Measurements from ENCODE around the gene CLEC11A. TPM values are rescaled to one million over a fixed set of nuclear protein-coding genes. Genes with fewer than 3 reads are reported as not detected.

The CLEC11A gene
- total RNA-seq, 1 experiment from 2014 or later = not detected

GRCh38 chr19:50723735-50724521 is 764 bp downstream of the CLEC11A start:
- Histone ChIP-seq H3K4me3 (ENCODE audit: low read depth in 2 of 2, low read length in 2 of 2) (peak overlapping the region in 1 of 2 experiments; percentile 24; a peak in 1 of 4 replicates), H3K4me1 (ENCODE audit: control insufficient read depth, insufficient read depth, low read length) (no peaks in the 10 kb centered on the region), H3K9me3 (ENCODE audit: control insufficient read depth, insufficient read depth, low read depth, low read length) (no peaks in the 10 kb centered on the region), H3K36me3 (ENCODE audit: control insufficient read depth, insufficient read depth, low read length) (no peaks in the 10 kb centered on the region; the same call in 1 of the 2 replicates), H3K27me3 (ENCODE audit: control insufficient read depth, insufficient read depth, low read length) (no peaks in the 10 kb centered on the region), H3K27ac (ENCODE audit: low read length) (no peak overlapping the region)
- no TSS peak for BruUV-seq (replicated peaks)
- no peak for ATAC-seq
- ChIA-PET CTCF (no interaction called here), POLR2A (no interaction called here)
- intact Hi-C loops (cut with micrococcal nuclease; ENCODE audit: unreplicated experiment) (no loop called here), in situ Hi-C loops (cut with HindIII; ENCODE audit: low pct_unique_long_range_greater_than_20kb, low sequenced_read_pairs) (no loop called here)
- TF ChIP-seq POLR2AphosphoS5 (IDR thresholded peaks at IDR 0.05; ENCODE audit: low read depth, low read length) = no peak
- no peak for TF ChIP-seq REST (IDR thresholded peaks at IDR 0.05; ENCODE audit: insufficient read depth in 1 of 2, low read depth in 2 of 2, low read length in 1 of 2)
- no peak for TF ChIP-seq TCF7L2 (IDR thresholded peaks at IDR 0.05; ENCODE audit: low read depth, low read length)
- no peak for TF ChIP-seq SIN3A (IDR thresholded peaks at IDR 0.05; ENCODE audit: borderline replicate concordance, insufficient read depth, low read depth, low read length)
- no peak for DNase-seq (ENCODE audit: low read depth, low spot score)

GRCh38 chr19:50724522-50725217 is 1.5 kb downstream of the CLEC11A start:
- no TSS peak for BruUV-seq (replicated peaks)
- Histone ChIP-seq H3K27me3 (ENCODE audit: control insufficient read depth, insufficient read depth, low read length) (no peaks in the 10 kb centered on the region), H3K4me3 (ENCODE audit: low read depth in 2 of 2, low read length in 2 of 2) (peak overlapping the region in 1 of 2 experiments; percentile 38; a peak in 1 of 4 replicates), H3K36me3 (ENCODE audit: control insufficient read depth, insufficient read depth, low read length) (no peaks in the 10 kb centered on the region; the same call in 1 of the 2 replicates), H3K27ac (ENCODE audit: low read length) (no peak overlapping the region), H3K9me3 (ENCODE audit: control insufficient read depth, insufficient read depth, low read depth, low read length) (no peaks in the 10 kb centered on the region), H3K4me1 (ENCODE audit: control insufficient read depth, insufficient read depth, low read length) (no peaks in the 10 kb centered on the region)
- ChIA-PET POLR2A (no interaction called here), CTCF (no interaction called here)
- DNase-seq (ENCODE audit: low read depth, low spot score) (no peak), ATAC-seq (no peak)
- TF ChIP-seq TCF7L2 (IDR thresholded peaks at IDR 0.05; ENCODE audit: low read depth, low read length) = no peak
- TF ChIP-seq REST (IDR thresholded peaks at IDR 0.05; ENCODE audit: insufficient read depth in 1 of 2, low read depth in 2 of 2, low read length in 1 of 2) = no peak
- TF ChIP-seq POLR2AphosphoS5 (IDR thresholded peaks at IDR 0.05; ENCODE audit: low read depth, low read length) = no peak
- no peak for TF ChIP-seq CTCF (IDR thresholded peaks at IDR 0.05)
- no peak for TF ChIP-seq SIN3A (IDR thresholded peaks at IDR 0.05; ENCODE audit: borderline replicate concordance, insufficient read depth, low read depth, low read length)
- in situ Hi-C loops (cut with HindIII; ENCODE audit: low pct_unique_long_range_greater_than_20kb, low sequenced_read_pairs) = no loop called here
- intact Hi-C loops (cut with micrococcal nuclease; ENCODE audit: unreplicated experiment) = no loop called here

All from Panc1 (cell line).